ENCODE results near the gene SPOCK2.

The SPOCK2 gene

DNA sequence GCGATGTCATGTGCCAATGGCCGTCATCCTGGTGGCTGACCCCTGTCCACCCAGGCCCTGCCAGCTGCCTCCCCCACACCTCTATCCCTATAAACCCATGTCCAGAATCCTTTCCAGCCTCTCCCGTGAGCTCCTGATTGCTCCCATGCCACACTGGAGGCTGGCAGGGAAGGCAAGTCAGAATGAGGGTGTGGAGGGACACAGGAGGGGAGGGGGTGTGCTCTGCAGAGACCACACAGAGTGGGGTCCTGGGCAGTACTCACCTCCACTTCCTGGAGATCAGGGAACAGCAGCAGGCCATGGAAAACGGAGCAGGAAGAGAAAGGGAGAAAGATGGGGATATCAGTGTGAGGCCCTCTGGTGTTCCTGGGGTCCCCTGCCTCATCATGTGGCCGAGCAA is 15.7 kb downstream of the SPOCK2 start:
- TF ChIP-seq ZNF248 (tag by site-specific recombination; IDR thresholded peaks at IDR 0.05) (no peak), CTCF (tag by site-specific recombination; IDR thresholded peaks at IDR 0.05) (no peak), ZNF843 (tag by site-specific recombination; IDR thresholded peaks at IDR 0.05) (no peak), SP2 (tag by site-specific recombination; IDR thresholded peaks at IDR 0.05) (no peak), ZNF837 (tag by site-specific recombination; IDR thresholded peaks at IDR 0.05) (no peak), ZNF785 (tag by site-specific recombination; IDR thresholded peaks at IDR 0.05) (no peak), ZNF521 (tag by site-specific recombination; IDR thresholded peaks at IDR 0.05) (no peak), ZNF221 (tag by site-specific recombination; IDR thresholded peaks at IDR 0.05; ENCODE audit: borderline replicate concordance) (no peak), YY1 (tag by site-specific recombination; IDR thresholded peaks at IDR 0.05) (no peak), ZNF549 (tag by site-specific recombination; IDR thresholded peaks at IDR 0.05) (no peak), ZBTB10 (tag by site-specific recombination; IDR thresholded peaks at IDR 0.05) (no peak)
- Histone ChIP-seq H3K9me3 (ENCODE audit: control insufficient read depth, insufficient read depth, low read depth, low read length) (no peaks in the 10 kb centered on the region), H3K36me3 (ENCODE audit: control insufficient read depth in 2 of 2, insufficient read depth in 1 of 2, low read length in 2 of 2) (no peaks in the 10 kb centered on the region), H3K4me3 (ENCODE audit: low read depth, low read length) (no peak overlapping the region), H3K4me1 (ENCODE audit: control insufficient read depth, insufficient read depth, low read length) (no peaks in the 10 kb centered on the region), H3K27ac (ENCODE audit: extremely low read depth, low read depth, low read length) (no peak overlapping the region)
- ChIA-PET CTCF (no interaction called here), POLR2A (no interaction called here)

DNA sequence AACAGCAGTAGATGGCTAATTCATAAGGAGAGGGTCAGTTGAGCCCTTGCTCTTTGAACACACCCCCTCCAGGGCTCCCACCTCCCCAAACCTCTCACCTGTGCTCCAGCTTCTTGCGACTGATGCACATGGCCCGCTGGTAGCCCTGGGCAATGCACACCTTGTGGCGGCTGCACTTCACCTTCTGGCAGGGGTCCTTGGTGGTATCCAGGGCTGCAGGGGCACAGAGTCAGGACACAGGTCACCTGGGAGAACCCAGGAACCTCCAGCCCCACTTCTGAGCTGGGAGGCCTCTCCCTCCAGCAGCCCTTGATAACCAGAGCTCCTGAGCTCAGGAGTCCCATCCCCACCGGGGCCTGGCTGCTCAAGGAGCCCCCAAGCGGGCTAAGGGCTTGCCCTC is 16.3 kb downstream of the SPOCK2 start:
- H3K9me3 ChIP-seq (ENCODE audit: control insufficient read depth, insufficient read depth, low read depth, low read length) = no peaks in the 10 kb centered on the region
- TF ChIP-seq ZNF514 (tag by site-specific recombination; IDR thresholded peaks at IDR 0.05) (no peak), ZNF664 (tag by site-specific recombination; IDR thresholded peaks at IDR 0.05) (no peak), SALL2 (tag by site-specific recombination; IDR thresholded peaks at IDR 0.05; ENCODE audit: borderline replicate concordance) (no peak), ZFHX2 (tag by site-specific recombination; conservative IDR thresholded peaks at IDR 0.05) (no peak), SP7 (tag by site-specific recombination; IDR thresholded peaks at IDR 0.05) (no peak), ZNF843 (tag by site-specific recombination; IDR thresholded peaks at IDR 0.05) (no peak), ZNF792 (tag by site-specific recombination; IDR thresholded peaks at IDR 0.05) (no peak), ZNF48 (tag by site-specific recombination; IDR thresholded peaks at IDR 0.05) (no peak), ZNF132 (tag by site-specific recombination; IDR thresholded peaks at IDR 0.05; ENCODE audit: borderline replicate concordance) (no peak)
- TF ChIP-seq, protein P1, sequence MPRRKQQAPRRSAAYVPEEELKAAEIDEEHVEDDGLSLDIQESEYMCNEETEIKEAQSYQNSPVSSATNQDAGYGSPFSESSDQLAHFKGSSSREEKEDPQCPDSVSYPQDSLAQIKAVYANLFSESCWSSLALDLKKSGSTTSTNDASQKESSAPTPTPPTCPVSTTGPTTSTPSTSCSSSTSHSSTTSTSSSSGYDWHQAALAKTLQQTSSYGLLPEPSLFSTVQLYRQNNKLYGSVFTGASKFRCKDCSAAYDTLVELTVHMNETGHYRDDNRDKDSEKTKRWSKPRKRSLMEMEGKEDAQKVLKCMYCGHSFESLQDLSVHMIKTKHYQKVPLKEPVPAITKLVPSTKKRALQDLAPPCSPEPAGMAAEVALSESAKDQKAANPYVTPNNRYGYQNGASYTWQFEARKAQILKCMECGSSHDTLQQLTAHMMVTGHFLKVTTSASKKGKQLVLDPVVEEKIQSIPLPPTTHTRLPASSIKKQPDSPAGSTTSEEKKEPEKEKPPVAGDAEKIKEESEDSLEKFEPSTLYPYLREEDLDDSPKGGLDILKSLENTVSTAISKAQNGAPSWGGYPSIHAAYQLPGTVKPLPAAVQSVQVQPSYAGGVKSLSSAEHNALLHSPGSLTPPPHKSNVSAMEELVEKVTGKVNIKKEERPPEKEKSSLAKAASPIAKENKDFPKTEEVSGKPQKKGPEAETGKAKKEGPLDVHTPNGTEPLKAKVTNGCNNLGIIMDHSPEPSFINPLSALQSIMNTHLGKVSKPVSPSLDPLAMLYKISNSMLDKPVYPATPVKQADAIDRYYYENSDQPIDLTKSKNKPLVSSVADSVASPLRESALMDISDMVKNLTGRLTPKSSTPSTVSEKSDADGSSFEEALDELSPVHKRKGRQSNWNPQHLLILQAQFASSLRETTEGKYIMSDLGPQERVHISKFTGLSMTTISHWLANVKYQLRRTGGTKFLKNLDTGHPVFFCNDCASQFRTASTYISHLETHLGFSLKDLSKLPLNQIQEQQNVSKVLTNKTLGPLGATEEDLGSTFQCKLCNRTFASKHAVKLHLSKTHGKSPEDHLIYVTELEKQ (tag by site-specific recombination; IDR thresholded peaks at IDR 0.05; ENCODE audit: borderline replicate concordance) = no peak
- ChIA-PET POLR2A (no interaction called here), CTCF (no interaction called here)
- H3K27ac ChIP-seq (ENCODE audit: extremely low read depth, low read depth, low read length) = no peak overlapping the region
- H3K4me1 ChIP-seq (ENCODE audit: control insufficient read depth, insufficient read depth, low read length) = no peaks in the 10 kb centered on the region
- H3K4me3 ChIP-seq (ENCODE audit: low read depth, low read length) = no peak overlapping the region
- H3K36me3 ChIP-seq (ENCODE audit: control insufficient read depth in 2 of 2, insufficient read depth in 1 of 2, low read length in 2 of 2) = no peaks in the 10 kb centered on the region
